ENCODE measurements around the gene URB2.

DNA sequence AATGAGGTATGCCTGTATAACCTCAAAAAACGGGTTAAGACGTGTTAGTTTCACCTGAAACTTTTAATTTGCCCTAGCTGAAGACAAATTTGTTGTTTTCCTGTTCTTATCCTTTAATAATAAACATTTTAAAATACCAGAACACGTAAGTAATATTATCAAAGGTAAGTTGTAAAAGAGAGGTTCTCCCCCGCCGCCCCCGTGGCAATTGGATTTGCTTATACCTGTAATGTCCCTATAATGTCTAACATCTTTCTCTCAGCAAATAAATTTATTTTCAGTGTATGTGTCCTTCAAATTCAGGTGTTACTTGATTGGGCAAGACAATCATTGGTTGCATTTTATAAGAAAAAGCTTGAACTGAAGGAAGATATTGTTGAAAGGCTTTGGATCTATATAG, 5.9 kb downstream of the URB2 start:
- no peak for TF ChIP-seq HCFC1 (IDR thresholded peaks at IDR 0.05; ENCODE audit: low read length)
- TF ChIP-seq SRF (IDR thresholded peaks at IDR 0.05; ENCODE audit: low read depth in 2 of 2, low read length in 2 of 2): no peak
- TF ChIP-seq RAD21 (IDR thresholded peaks at IDR 0.05; ENCODE audit: insufficient read depth, low read depth, low read length): no peak
- TF ChIP-seq, protein P1, sequence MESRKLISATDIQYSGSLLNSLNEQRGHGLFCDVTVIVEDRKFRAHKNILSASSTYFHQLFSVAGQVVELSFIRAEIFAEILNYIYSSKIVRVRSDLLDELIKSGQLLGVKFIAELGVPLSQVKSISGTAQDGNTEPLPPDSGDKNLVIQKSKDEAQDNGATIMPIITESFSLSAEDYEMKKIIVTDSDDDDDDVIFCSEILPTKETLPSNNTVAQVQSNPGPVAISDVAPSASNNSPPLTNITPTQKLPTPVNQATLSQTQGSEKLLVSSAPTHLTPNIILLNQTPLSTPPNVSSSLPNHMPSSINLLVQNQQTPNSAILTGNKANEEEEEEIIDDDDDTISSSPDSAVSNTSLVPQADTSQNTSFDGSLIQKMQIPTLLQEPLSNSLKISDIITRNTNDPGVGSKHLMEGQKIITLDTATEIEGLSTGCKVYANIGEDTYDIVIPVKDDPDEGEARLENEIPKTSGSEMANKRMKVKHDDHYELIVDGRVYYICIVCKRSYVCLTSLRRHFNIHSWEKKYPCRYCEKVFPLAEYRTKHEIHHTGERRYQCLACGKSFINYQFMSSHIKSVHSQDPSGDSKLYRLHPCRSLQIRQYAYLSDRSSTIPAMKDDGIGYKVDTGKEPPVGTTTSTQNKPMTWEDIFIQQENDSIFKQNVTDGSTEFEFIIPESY (IDR thresholded peaks at IDR 0.05): no peak
- TF ChIP-seq POLR2A (IDR thresholded peaks at IDR 0.05; ENCODE audit: low read depth, low read length): no peak
- TF ChIP-seq SUZ12 (IDR thresholded peaks at IDR 0.05; ENCODE audit: unreplicated experiment): no peak
- TF ChIP-seq FOXK2 (IDR thresholded peaks at IDR 0.05): no peak
- no peak for TF ChIP-seq EZH2 (IDR thresholded peaks at IDR 0.05; ENCODE audit: borderline replicate concordance, control insufficient read depth, low read depth, low read length)
- TF ChIP-seq, protein P2, sequence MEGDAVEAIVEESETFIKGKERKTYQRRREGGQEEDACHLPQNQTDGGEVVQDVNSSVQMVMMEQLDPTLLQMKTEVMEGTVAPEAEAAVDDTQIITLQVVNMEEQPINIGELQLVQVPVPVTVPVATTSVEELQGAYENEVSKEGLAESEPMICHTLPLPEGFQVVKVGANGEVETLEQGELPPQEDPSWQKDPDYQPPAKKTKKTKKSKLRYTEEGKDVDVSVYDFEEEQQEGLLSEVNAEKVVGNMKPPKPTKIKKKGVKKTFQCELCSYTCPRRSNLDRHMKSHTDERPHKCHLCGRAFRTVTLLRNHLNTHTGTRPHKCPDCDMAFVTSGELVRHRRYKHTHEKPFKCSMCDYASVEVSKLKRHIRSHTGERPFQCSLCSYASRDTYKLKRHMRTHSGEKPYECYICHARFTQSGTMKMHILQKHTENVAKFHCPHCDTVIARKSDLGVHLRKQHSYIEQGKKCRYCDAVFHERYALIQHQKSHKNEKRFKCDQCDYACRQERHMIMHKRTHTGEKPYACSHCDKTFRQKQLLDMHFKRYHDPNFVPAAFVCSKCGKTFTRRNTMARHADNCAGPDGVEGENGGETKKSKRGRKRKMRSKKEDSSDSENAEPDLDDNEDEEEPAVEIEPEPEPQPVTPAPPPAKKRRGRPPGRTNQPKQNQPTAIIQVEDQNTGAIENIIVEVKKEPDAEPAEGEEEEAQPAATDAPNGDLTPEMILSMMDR (IDR thresholded peaks at IDR 0.05 in 2 of 3, conservative IDR thresholded peaks at IDR 0.05 in 1 of 3; ENCODE audit: control insufficient read depth in 2 of 3, extremely low read depth in 1 of 3, insufficient read depth in 1 of 3, low read depth in 3 of 3, low read length in 3 of 3): no peak
- no peak for TF ChIP-seq CREM (IDR thresholded peaks at IDR 0.05; ENCODE audit: low read depth)
- TF ChIP-seq, protein P3, sequence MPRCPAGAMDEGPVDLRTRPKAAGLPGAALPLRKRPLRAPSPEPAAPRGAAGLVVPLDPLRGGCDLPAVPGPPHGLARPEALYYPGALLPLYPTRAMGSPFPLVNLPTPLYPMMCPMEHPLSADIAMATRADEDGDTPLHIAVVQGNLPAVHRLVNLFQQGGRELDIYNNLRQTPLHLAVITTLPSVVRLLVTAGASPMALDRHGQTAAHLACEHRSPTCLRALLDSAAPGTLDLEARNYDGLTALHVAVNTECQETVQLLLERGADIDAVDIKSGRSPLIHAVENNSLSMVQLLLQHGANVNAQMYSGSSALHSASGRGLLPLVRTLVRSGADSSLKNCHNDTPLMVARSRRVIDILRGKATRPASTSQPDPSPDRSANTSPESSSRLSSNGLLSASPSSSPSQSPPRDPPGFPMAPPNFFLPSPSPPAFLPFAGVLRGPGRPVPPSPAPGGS (IDR thresholded peaks at IDR 0.05; ENCODE audit: borderline replicate concordance, insufficient read depth, low read depth, low read length, poor library complexity, severe bottlenecking): no peak
- no peak for TF ChIP-seq CBX5 (IDR thresholded peaks at IDR 0.05; ENCODE audit: low read depth)
- TF ChIP-seq, protein P4, sequence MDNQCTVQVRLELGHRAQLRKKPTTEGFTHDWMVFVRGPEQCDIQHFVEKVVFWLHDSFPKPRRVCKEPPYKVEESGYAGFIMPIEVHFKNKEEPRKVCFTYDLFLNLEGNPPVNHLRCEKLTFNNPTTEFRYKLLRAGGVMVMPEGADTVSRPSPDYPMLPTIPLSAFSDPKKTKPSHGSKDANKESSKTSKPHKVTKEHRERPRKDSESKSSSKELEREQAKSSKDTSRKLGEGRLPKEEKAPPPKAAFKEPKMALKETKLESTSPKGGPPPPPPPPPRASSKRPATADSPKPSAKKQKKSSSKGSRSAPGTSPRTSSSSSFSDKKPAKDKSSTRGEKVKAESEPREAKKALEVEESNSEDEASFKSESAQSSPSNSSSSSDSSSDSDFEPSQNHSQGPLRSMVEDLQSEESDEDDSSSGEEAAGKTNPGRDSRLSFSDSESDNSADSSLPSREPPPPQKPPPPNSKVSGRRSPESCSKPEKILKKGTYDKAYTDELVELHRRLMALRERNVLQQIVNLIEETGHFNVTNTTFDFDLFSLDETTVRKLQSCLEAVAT (IDR thresholded peaks at IDR 0.05): no peak

Data from GM12878 (cell line).